Tibial nerve (tissue), 4 donors: Measurements from ENCODE around the gene OR9Q1.

ENCODE experiments used
- CTCF ChIP-seq, 5 experiments: fragments of 200-600 bp in 3 of 5; fragments of 450-650 bp in 2 of 5; sonication (generic) in 3 of 5; IDR thresholded peaks; one replicate each; pipeline ENCODE4 v1.5.1; 2016 to 2019; ENCODE audit warnings: antibody characterized with exemption in 5 of 5, mild to moderate bottlenecking in 3 of 5, moderate library complexity in 2 of 5
- EP300 ChIP-seq, 2 donors: sonication (generic); formaldehyde crosslinking; IDR thresholded peaks; one replicate each; pipeline ENCODE4 v1.6.1; 2017; ENCODE audit warnings: antibody characterized with exemption in 2 of 2, mild to moderate bottlenecking in 1 of 2
- POLR2A ChIP-seq, 2 donors: fragments of 450-650 bp; IDR thresholded peaks; one replicate each; pipeline ENCODE4 v1.6.1; 2017; ENCODE audit warnings: antibody characterized with exemption in 2 of 2, mild to moderate bottlenecking in 2 of 2, moderate library complexity in 2 of 2

DNA sequence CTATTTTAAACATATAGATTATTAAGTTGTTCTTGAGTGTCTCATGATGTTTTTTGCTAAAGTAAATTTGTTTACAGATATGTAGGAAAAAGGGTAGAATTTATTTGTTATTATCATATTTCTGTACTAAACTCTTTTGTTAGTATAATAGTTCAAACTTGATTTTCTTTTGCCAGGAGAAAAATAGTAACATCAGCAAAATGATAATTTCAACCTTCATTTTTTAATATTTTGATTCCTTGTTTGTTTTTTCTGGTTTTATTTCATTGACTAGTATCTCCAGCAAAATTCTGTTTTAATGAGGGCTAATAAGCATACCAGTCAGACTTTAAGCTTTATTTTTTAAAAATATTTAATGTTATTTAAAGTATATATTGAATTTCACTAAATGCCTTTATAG is 192.8 kb downstream of the OR9Q1 start:
- TF ChIP-seq CTCF (IDR thresholded peaks at IDR 0.05), result no peak
- no peak for TF ChIP-seq EP300 (IDR thresholded peaks at IDR 0.05)
- TF ChIP-seq POLR2A (IDR thresholded peaks at IDR 0.05), result no peak
